Suprapubic skin (tissue), 4 donors: ENCODE results near the gene STPG2. TPM values are rescaled to one million over a fixed set of nuclear protein-coding genes. Genes with fewer than 3 reads are reported as not detected.

Source experiments
- DNase-seq, 2 donors: peaks; one replicate each; pipeline ENCODE4 v3.0.0-alpha.2; 2019; ENCODE audit warnings: low spot score in 2 of 2
- H3K27ac ChIP-seq: fragments of 200-600 bp; sonication (generic); one replicate; pipeline ENCODE4 v1.5.1; 2019
- H3K27me3 ChIP-seq: fragments of 200-600 bp; sonication (generic); one replicate; pipeline ENCODE4 v1.5.1; 2019
- H3K36me3 ChIP-seq: fragments of 200-600 bp; sonication (generic); one replicate; pipeline ENCODE4 v1.5.1; 2019
- H3K4me1 ChIP-seq: fragments of 200-600 bp; sonication (generic); one replicate; pipeline ENCODE4 v1.5.1; 2019
- H3K4me3 ChIP-seq: fragments of 200-600 bp; sonication (generic); one replicate; pipeline ENCODE4 v1.5.1; 2019; ENCODE audit warnings: mild to moderate bottlenecking
- H3K9me3 ChIP-seq: fragments of 200-600 bp; sonication (generic); one replicate; pipeline ENCODE4 v1.5.1; 2019
- EP300 ChIP-seq: sonication (generic); formaldehyde crosslinking; IDR thresholded peaks from one replicate; pipeline ENCODE4 v1.6.1; 2017; ENCODE audit warnings: antibody characterized with exemption
- POLR2A ChIP-seq, 2 donors: fragments of 450-650 bp; IDR thresholded peaks; one replicate each; pipeline ENCODE4 v1.6.1; 2017; ENCODE audit warnings: antibody characterized with exemption in 2 of 2, mild to moderate bottlenecking in 2 of 2, moderate library complexity in 2 of 2
- POLR2AphosphoS5 ChIP-seq, 3 donors: sonication (generic); formaldehyde crosslinking; IDR thresholded peaks; one replicate each; pipeline ENCODE4 v1.6.1; 2017; ENCODE audit warnings: antibody characterized with exemption in 3 of 3
- WGBS: methylation state at CpG from one replicate; pipeline ENCODE4 v1.1.5; 2018; 5-methylcytosine and 5-hydroxymethylcytosine counted together
- total RNA-seq, 4 donors: library from RNA; depleted of rRNA; stranded (reverse); fragments of >200 nt; gene quantifications; one replicate each; pipeline ENCODE4 v1.1.0, GENCODE V29; 2016
- TF ChIP-seq, protein P1 (sequence below), 2 donors: fragments of 200-600 bp in 1 of 2; fragments of 450-650 bp in 1 of 2; sonication (generic) in 1 of 2; IDR thresholded peaks; one replicate each; pipeline ENCODE4 v1.5.1; 2016 to 2019; ENCODE audit warnings: antibody characterized with exemption in 2 of 2, mild to moderate bottlenecking in 1 of 2, moderate library complexity in 1 of 2

The STPG2 gene
- total RNA-seq, 4 donors from 2014 or later, result 0.26 to 2.5 (median 2.0) TPM; not detected in 1

- no peaks in the 10 kb centered on the region for H3K27me3 ChIP-seq
- TF ChIP-seq POLR2A (IDR thresholded peaks at IDR 0.05), result no peak
- no peak for TF ChIP-seq POLR2AphosphoS5 (IDR thresholded peaks at IDR 0.05)
- TF ChIP-seq EP300, result no peak
- TF ChIP-seq, protein P1, sequence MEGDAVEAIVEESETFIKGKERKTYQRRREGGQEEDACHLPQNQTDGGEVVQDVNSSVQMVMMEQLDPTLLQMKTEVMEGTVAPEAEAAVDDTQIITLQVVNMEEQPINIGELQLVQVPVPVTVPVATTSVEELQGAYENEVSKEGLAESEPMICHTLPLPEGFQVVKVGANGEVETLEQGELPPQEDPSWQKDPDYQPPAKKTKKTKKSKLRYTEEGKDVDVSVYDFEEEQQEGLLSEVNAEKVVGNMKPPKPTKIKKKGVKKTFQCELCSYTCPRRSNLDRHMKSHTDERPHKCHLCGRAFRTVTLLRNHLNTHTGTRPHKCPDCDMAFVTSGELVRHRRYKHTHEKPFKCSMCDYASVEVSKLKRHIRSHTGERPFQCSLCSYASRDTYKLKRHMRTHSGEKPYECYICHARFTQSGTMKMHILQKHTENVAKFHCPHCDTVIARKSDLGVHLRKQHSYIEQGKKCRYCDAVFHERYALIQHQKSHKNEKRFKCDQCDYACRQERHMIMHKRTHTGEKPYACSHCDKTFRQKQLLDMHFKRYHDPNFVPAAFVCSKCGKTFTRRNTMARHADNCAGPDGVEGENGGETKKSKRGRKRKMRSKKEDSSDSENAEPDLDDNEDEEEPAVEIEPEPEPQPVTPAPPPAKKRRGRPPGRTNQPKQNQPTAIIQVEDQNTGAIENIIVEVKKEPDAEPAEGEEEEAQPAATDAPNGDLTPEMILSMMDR (IDR thresholded peaks at IDR 0.05), result no peak
- WGBS, result 43% methylated on average over 1 of the region's 1 CpG
- no peak overlapping the region for H3K27ac ChIP-seq
- no peaks in the 10 kb centered on the region for H3K36me3 ChIP-seq
- no peaks in the 10 kb centered on the region for H3K9me3 ChIP-seq
- H3K4me1 ChIP-seq, result no peaks in the 10 kb centered on the region
- DNase-seq, result no peak
- no peak overlapping the region for H3K4me3 ChIP-seq
These were observed 373.1 kb downstream of the STPG2 start for GRCh38 chr4:97770222-97770621.

- Histone ChIP-seq H3K27ac (no peak overlapping the region), H3K36me3 (no peaks in the 10 kb centered on the region), H3K27me3 (no peaks in the 10 kb centered on the region), H3K9me3 (no peaks in the 10 kb centered on the region), H3K4me1 (no peaks in the 10 kb centered on the region), H3K4me3 (no peak overlapping the region)
- TF ChIP-seq, protein P1 (IDR thresholded peaks at IDR 0.05), result no peak
- TF ChIP-seq EP300, result no peak
- TF ChIP-seq POLR2AphosphoS5 (IDR thresholded peaks at IDR 0.05), result no peak
- TF ChIP-seq POLR2A (IDR thresholded peaks at IDR 0.05), result no peak
- WGBS, result 50% methylated on average over 1 of the region's 1 CpG
- no peak for DNase-seq
These were observed 381.2 kb downstream of the STPG2 start for GRCh38 chr4:97762115-97762512.

- Histone ChIP-seq H3K4me1 (no peaks in the 10 kb centered on the region), H3K27me3 (no peaks in the 10 kb centered on the region), H3K4me3 (no peak overlapping the region), H3K36me3 (no peaks in the 10 kb centered on the region), H3K27ac (no peak overlapping the region), H3K9me3 (no peaks in the 10 kb centered on the region)
- TF ChIP-seq POLR2AphosphoS5 (IDR thresholded peaks at IDR 0.05) (no peak), EP300 (no peak), POLR2A (IDR thresholded peaks at IDR 0.05) (no peak)
- TF ChIP-seq, protein P1 (IDR thresholded peaks at IDR 0.05), result no peak
- WGBS, result 78% methylated on average over 2 of the region's 2 CpGs
- DNase-seq, result no peak
These were observed 381.7 kb downstream of the STPG2 start for GRCh38 chr4:97761445-97762114.

DNA sequence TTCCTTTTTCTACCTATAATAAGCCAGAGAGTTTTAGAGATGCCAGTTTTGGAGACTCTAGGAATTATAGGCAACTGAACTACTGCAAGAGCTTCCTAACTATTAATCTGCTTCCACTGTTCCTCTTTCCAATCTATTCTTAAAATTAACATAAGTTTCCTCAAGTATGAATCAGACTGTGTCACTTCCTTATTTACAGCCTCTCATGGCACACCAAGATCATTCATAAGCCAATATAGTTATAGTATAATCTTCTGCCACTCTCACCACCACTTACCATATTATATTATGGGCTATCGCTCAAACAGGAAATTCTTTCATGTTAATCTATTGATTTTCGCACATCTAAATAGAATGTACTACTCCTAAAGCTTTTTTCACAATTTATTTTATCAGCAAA lies 383.5 kb downstream of the STPG2 start:
- DNase-seq, result no peak
- Histone ChIP-seq H3K27ac (no peak overlapping the region), H3K4me3 (no peak overlapping the region), H3K4me1 (no peaks in the 10 kb centered on the region), H3K27me3 (no peaks in the 10 kb centered on the region), H3K9me3 (no peaks in the 10 kb centered on the region), H3K36me3 (no peaks in the 10 kb centered on the region)
- TF ChIP-seq POLR2AphosphoS5 (IDR thresholded peaks at IDR 0.05) (no peak), EP300 (no peak), POLR2A (IDR thresholded peaks at IDR 0.05) (no peak)
- TF ChIP-seq, protein P1 (IDR thresholded peaks at IDR 0.05), result no peak
- 92% methylated on average over 2 of the region's 2 CpGs for whole genome bisulfite sequencing

DNA sequence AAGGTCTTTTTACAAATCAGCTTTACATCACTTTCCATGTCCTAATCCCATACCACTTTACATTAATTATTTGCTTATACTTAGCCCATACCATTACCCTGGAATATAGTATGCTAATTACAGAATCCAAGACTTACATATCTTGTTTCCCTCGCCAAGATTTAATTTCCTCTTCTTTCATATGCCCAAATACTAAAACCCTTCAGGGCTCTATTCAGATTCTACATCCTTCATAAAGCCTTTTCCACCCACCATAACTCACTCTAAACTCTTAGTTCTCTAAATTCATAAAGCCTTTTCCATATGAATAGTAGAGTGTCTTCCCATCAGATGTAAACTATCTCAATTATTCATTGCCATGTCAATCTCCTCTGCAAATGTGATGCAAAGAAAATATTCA lies 390.7 kb downstream of the STPG2 start:
- Histone ChIP-seq H3K27me3 (no peaks in the 10 kb centered on the region), H3K9me3 (no peaks in the 10 kb centered on the region), H3K4me3 (no peak overlapping the region), H3K36me3 (no peaks in the 10 kb centered on the region), H3K27ac (no peak overlapping the region), H3K4me1 (no peaks in the 10 kb centered on the region)
- DNase-seq, result no peak
- WGBS, result 47% methylated on average over 1 of the region's 1 CpG
- TF ChIP-seq, protein P1 (IDR thresholded peaks at IDR 0.05), result no peak
- no peak for TF ChIP-seq EP300
- TF ChIP-seq POLR2A (IDR thresholded peaks at IDR 0.05), result no peak
